ENCODE data around the gene STXBP6. TPM values are rescaled to one million over a fixed set of nuclear protein-coding genes. Genes with fewer than 3 reads are reported as not detected.

Gene STXBP6
- total RNA-seq, 1 experiment from 2014 or later, result 32.2 TPM

DNA sequence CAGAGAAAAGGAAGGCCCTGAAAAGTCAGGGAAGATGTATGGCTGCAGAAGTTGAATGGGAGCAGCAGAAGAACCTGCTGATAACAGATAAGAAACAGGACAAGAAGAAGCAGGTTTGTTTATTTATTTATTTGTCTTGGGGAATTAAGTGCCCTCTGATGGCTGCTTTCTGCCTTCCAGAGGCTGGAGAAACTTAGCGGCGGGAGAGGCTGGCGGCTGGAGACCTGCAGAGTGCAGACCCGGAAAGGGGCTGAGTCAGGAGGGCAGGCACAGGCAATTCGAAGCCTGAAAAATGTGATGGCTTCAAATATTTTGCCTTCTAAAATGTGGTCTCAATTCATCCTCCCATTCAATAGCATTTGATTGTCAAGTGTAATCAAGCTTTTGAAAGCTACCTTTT is 247.7 kb downstream of the STXBP6 start:
- DNase-seq, result no peak
- H3K27me3 Mint-ChIP-seq (ENCODE audit: insufficient read depth, unreplicated experiment), result no peaks in the 10 kb centered on the region
- H3K27ac Mint-ChIP-seq (ENCODE audit: unreplicated experiment), result no peak overlapping the region
- intact Hi-C loops (cut with micrococcal nuclease; ENCODE audit: unreplicated experiment), result loop anchor here (10.0 kb wide), 1 partner anchor 67 kb away; no protein-coding TSS in a partner anchor
- Histone ChIP-seq H3K4me3 (ENCODE audit: low read depth, low read length) (no peak overlapping the region), H3K4me1 (peaks cover 33% of the 10 kb centered on the region), H3K36me3 (ENCODE audit: control insufficient read depth, insufficient read depth, low read length) (no peaks in the 10 kb centered on the region), H3K27me3 (replicated peaks; ENCODE audit: control insufficient read depth, insufficient read depth, low read length) (no peaks in the 10 kb centered on the region), H3K9me3 (no peaks in the 10 kb centered on the region)
- BruUV-seq (replicated peaks), result no TSS peak
- TF ChIP-seq, protein P1, sequence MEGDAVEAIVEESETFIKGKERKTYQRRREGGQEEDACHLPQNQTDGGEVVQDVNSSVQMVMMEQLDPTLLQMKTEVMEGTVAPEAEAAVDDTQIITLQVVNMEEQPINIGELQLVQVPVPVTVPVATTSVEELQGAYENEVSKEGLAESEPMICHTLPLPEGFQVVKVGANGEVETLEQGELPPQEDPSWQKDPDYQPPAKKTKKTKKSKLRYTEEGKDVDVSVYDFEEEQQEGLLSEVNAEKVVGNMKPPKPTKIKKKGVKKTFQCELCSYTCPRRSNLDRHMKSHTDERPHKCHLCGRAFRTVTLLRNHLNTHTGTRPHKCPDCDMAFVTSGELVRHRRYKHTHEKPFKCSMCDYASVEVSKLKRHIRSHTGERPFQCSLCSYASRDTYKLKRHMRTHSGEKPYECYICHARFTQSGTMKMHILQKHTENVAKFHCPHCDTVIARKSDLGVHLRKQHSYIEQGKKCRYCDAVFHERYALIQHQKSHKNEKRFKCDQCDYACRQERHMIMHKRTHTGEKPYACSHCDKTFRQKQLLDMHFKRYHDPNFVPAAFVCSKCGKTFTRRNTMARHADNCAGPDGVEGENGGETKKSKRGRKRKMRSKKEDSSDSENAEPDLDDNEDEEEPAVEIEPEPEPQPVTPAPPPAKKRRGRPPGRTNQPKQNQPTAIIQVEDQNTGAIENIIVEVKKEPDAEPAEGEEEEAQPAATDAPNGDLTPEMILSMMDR (IDR thresholded peaks at IDR 0.05; ENCODE audit: insufficient read depth in 1 of 2, low read depth in 1 of 2, low read length in 1 of 2, severe bottlenecking in 1 of 2, unreplicated experiment in 1 of 2), result no peak
- no peak overlapping the region for H3K4me3 Mint-ChIP-seq (ENCODE audit: unreplicated experiment)
- CTCF ChIA-PET, result no interaction called here
- POLR2A ChIA-PET, result no interaction called here
- peaks cover 12% of the 10 kb centered on the region for H3K4me1 Mint-ChIP-seq (ENCODE audit: low read depth, unreplicated experiment)
- no peaks in the 10 kb centered on the region for H3K9me3 Mint-ChIP-seq (ENCODE audit: unreplicated experiment)
- peaks cover 10% of the 10 kb centered on the region for H3K36me3 Mint-ChIP-seq (ENCODE audit: insufficient read depth, unreplicated experiment)

DNA sequence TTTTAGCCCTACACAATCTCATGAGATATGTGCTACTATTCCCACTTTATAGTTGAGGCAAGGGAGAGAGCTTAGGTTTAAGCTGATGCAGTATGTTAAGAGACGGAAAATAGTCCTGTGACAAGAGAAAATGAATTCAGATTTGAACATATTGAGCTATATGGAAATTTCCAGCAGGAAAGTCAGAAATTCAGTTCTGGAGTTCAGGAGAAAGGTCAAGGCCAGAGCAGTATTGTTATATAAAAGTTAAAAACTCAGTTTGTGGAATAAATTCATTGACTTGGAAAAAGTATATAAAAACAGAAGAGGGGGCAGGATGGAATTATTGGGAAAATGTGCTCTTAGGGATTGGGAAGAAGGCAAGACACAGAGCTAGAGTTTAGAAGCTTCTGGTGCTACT is 248.9 kb downstream of the STXBP6 start:
- Mint-ChIP-seq H3K27me3 (ENCODE audit: insufficient read depth, unreplicated experiment) (no peaks in the 10 kb centered on the region), H3K9me3 (ENCODE audit: unreplicated experiment) (no peaks in the 10 kb centered on the region), H3K4me3 (ENCODE audit: unreplicated experiment) (no peak overlapping the region), H3K27ac (ENCODE audit: unreplicated experiment) (no peak overlapping the region), H3K4me1 (ENCODE audit: low read depth, unreplicated experiment) (peaks cover 12% of the 10 kb centered on the region), H3K36me3 (ENCODE audit: insufficient read depth, unreplicated experiment) (peaks cover 5% of the 10 kb centered on the region)
- POLR2A ChIA-PET, result no interaction called here
- H3K36me3 ChIP-seq (ENCODE audit: control insufficient read depth, insufficient read depth, low read length), result no peaks in the 10 kb centered on the region
- intact Hi-C loops (cut with micrococcal nuclease; ENCODE audit: unreplicated experiment), result loop anchor here (10.0 kb wide), 1 partner anchor 66 kb away; no protein-coding TSS in a partner anchor
- BruUV-seq (replicated peaks), result no TSS peak
- peaks cover 25% of the 10 kb centered on the region for H3K4me1 ChIP-seq
- TF ChIP-seq, protein P1 (IDR thresholded peaks at IDR 0.05; ENCODE audit: insufficient read depth in 1 of 2, low read depth in 1 of 2, low read length in 1 of 2, severe bottlenecking in 1 of 2, unreplicated experiment in 1 of 2), result no peak
- H3K9me3 ChIP-seq, result no peaks in the 10 kb centered on the region
- CTCF ChIA-PET, result no interaction called here
- no peak for DNase-seq
- H3K4me3 ChIP-seq (ENCODE audit: low read depth, low read length), result no peak overlapping the region
- H3K27me3 ChIP-seq (replicated peaks; ENCODE audit: control insufficient read depth, insufficient read depth, low read length), result no peaks in the 10 kb centered on the region

DNA sequence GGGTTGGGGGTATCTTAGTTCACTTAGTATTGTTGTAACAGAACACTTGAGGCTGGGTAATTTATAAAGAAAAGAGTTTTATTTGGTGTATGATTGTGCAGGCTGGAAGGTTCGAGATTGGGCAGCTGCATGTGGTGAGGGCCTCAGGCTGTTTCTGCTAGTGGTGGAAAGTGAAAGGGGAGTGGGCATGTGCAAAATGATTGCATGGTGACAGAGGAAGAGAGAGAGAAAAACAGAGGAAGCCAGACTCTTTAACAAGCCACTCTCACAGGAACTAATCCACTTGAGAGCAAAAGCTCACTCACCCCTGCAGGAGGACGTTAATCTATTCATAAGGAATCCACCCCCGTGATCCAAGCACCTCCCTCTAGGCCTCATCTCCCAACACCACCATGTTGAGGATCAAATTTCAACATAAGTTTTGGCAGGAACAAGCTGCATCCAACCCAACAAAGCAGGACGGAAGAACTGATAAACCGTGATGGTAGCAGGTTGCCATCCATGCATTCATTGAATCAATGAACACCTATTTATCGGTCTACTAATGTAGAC is 251.0 kb downstream of the STXBP6 start:
- Mint-ChIP-seq H3K4me1 (ENCODE audit: low read depth, unreplicated experiment) (peaks cover 5% of the 10 kb centered on the region), H3K4me3 (ENCODE audit: unreplicated experiment) (no peak overlapping the region), H3K9me3 (ENCODE audit: unreplicated experiment) (no peaks in the 10 kb centered on the region), H3K27ac (ENCODE audit: unreplicated experiment) (no peak overlapping the region), H3K27me3 (ENCODE audit: insufficient read depth, unreplicated experiment) (no peaks in the 10 kb centered on the region), H3K36me3 (ENCODE audit: insufficient read depth, unreplicated experiment) (no peaks in the 10 kb centered on the region)
- ChIA-PET POLR2A (no interaction called here), CTCF (no interaction called here)
- no peaks in the 10 kb centered on the region for H3K36me3 ChIP-seq (ENCODE audit: control insufficient read depth, insufficient read depth, low read length)
- H3K4me3 ChIP-seq (ENCODE audit: low read depth, low read length), result no peak overlapping the region
- TF ChIP-seq, protein P1 (IDR thresholded peaks at IDR 0.05; ENCODE audit: insufficient read depth in 1 of 2, low read depth in 1 of 2, low read length in 1 of 2, severe bottlenecking in 1 of 2, unreplicated experiment in 1 of 2), result no peak
- BruUV-seq (replicated peaks), result no TSS peak
- no peak for DNase-seq
- H3K4me1 ChIP-seq, result peaks cover 7% of the 10 kb centered on the region; the same call in 1 of the 2 replicates
- no peaks in the 10 kb centered on the region for H3K9me3 ChIP-seq
- H3K27me3 ChIP-seq (replicated peaks; ENCODE audit: control insufficient read depth, insufficient read depth, low read length), result no peaks in the 10 kb centered on the region
- intact Hi-C loops (cut with micrococcal nuclease; ENCODE audit: unreplicated experiment), result no loop called here

Data from Caco-2 (cell line).